ENCODE results near the gene CPNE9. TPM values are rescaled to one million over a fixed set of nuclear protein-coding genes. Genes with fewer than 3 reads are reported as not detected.
A peak's percentile ranks its signal among the peaks of the same experiment; 100 is the strongest.

The CPNE9 gene
- total RNA-seq, 2 donors from 2014 or later, result not detected

- intact Hi-C loops (cut with DNase I, micrococcal nuclease), result no loop called here
- ATAC-seq (peak; percentile 95), DNase-seq (peak; percentile 100)
Measured at GRCh38 chr3:9731206-9732079, 27.8 kb downstream of the CPNE9 start, which contains the start of gene BRPF1. Gene BRPF1 (plus strand): TSS chr3:9731735. CDS start chr3:9734141, 2,406 bp downstream.

GRCh38 chr3:9732080-9732739, 28.6 kb downstream of the CPNE9 start:
- intact Hi-C loops (cut with DNase I, micrococcal nuclease), result no loop called here
- ATAC-seq (peak; percentile 22), DNase-seq (peak; percentile 35 to 52)

GRCh38 chr3:9732740-9733115, 29.1 kb downstream of the CPNE9 start:
- intact Hi-C loops (cut with DNase I, micrococcal nuclease), result no loop called here
- ATAC-seq (no peak), DNase-seq (no peak)

GRCh38 chr3:9736831-9737230, 33.2 kb downstream of the CPNE9 start:
- intact Hi-C loops (cut with DNase I, micrococcal nuclease), result no loop called here

GRCh38 chr3:9739181-9739580, 35.5 kb downstream of the CPNE9 start:
- DNase-seq, result no peak
- intact Hi-C loops (cut with DNase I, micrococcal nuclease), result no loop called here
- no peak for ATAC-seq

More at GRCh38 chr3:9736831-9737230, 33.2 kb downstream of the CPNE9 start:
- no peak for DNase-seq
- ATAC-seq, result no peak

GRCh38 chr3:9742560-9742959, 38.9 kb downstream of the CPNE9 start:
- DNase-seq (no peak), ATAC-seq (no peak)
- intact Hi-C loops (cut with DNase I, micrococcal nuclease), result no loop called here

GRCh38 chr3:9743548-9743947, 39.9 kb downstream of the CPNE9 start:
- ATAC-seq (no peak), DNase-seq (no peak)
- intact Hi-C loops (cut with DNase I, micrococcal nuclease), result no loop called here

- no peak for ATAC-seq
- no peak for DNase-seq
- intact Hi-C loops (cut with DNase I, micrococcal nuclease), result no loop called here
Measured at GRCh38 chr3:9744162-9744561, 40.5 kb downstream of the CPNE9 start.

- intact Hi-C loops (cut with DNase I, micrococcal nuclease), result no loop called here
- ATAC-seq (no peak), DNase-seq (no peak)
Measured at GRCh38 chr3:9745521-9745920, 41.9 kb downstream of the CPNE9 start.

- ATAC-seq (no peak), DNase-seq (no peak)
- intact Hi-C loops (cut with DNase I, micrococcal nuclease), result no loop called here
Measured at GRCh38 chr3:9746330-9746729, 42.7 kb downstream of the CPNE9 start.

- ATAC-seq (no peak), DNase-seq (no peak)
- intact Hi-C loops (cut with DNase I, micrococcal nuclease), result no loop called here
Measured at GRCh38 chr3:9747267-9747666, 43.6 kb downstream of the CPNE9 start.

- intact Hi-C loops (cut with DNase I, micrococcal nuclease), result no loop called here
- no peak for ATAC-seq
- DNase-seq, result no peak
Measured at GRCh38 chr3:9748031-9748430, 44.4 kb downstream of the CPNE9 start.

GRCh38 chr3:9749296-9749644, 45.6 kb downstream of the CPNE9 start:
- ATAC-seq (peak; percentile 25), DNase-seq (no peak)
- intact Hi-C loops (cut with DNase I, micrococcal nuclease), result no loop called here

- DNase-seq (peak; percentile 98 to 99), ATAC-seq (peak; percentile 90)
- intact Hi-C loops (cut with DNase I, micrococcal nuclease), result no loop called here
Measured at GRCh38 chr3:9749645-9750555, 46.3 kb downstream of the CPNE9 start, which contains the start of gene OGG1. Gene OGG1 (plus strand): TSS chr3:9749952. CDS start chr3:9750287, 335 bp downstream.

- intact Hi-C loops (cut with DNase I, micrococcal nuclease), result no loop called here
- DNase-seq (peak; percentile 50 to 63), ATAC-seq (peak; percentile 53)
Measured at GRCh38 chr3:9750556-9751411, 47.2 kb downstream of the CPNE9 start.

- no peak for DNase-seq
- no peak for ATAC-seq
- intact Hi-C loops (cut with DNase I, micrococcal nuclease), result no loop called here
Measured at GRCh38 chr3:9754678-9755077, 51.0 kb downstream of the CPNE9 start.

GRCh38 chr3:9757427-9757826, 53.8 kb downstream of the CPNE9 start:
- ATAC-seq (no peak), DNase-seq (no peak)
- intact Hi-C loops (cut with DNase I, micrococcal nuclease), result no loop called here

- intact Hi-C loops (cut with DNase I, micrococcal nuclease), result no loop called here
- no peak for DNase-seq
- no peak for ATAC-seq
Measured at GRCh38 chr3:9760779-9761505, 57.3 kb downstream of the CPNE9 start.

Data from left colon (tissue), 2 donors.